Mesothelial cell of epicardium (in vitro differentiated cells): Measurements from ENCODE around the gene SEC14L2. TPM values are rescaled to one million over a fixed set of nuclear protein-coding genes. Genes with fewer than 3 reads are reported as not detected.
"Not testable (repeated sequence)": the region's sequence is repeated elsewhere in the genome, so short reads cannot be mapped to it uniquely, and the experiment has no call there.

Experiments used
- DNase-seq, 2 experiments: peaks; one replicate each; pipeline ENCODE4 v3.0.0; 2021; ENCODE audit warnings: low spot score in 2 of 2; ENCODE audit not compliant: unreplicated experiment in 2 of 2
- H3K27ac Mint-ChIP-seq: 2 replicates; pipeline ENCODE4 v1.8.0; 2021; ENCODE audit warnings: mixed read lengths
- H3K27me3 Mint-ChIP-seq: 2 replicates; pipeline ENCODE4 v1.8.0; 2021; ENCODE audit warnings: low read depth, mixed read lengths
- H3K36me3 Mint-ChIP-seq: 2 replicates; pipeline ENCODE4 v1.8.0; 2021; ENCODE audit warnings: mixed read lengths
- H3K4me1 Mint-ChIP-seq: 2 replicates; pipeline ENCODE4 v1.8.0; 2021; ENCODE audit warnings: mixed read lengths
- H3K4me3 Mint-ChIP-seq: 2 replicates; pipeline ENCODE4 v1.8.0; 2021; ENCODE audit warnings: mild to moderate bottlenecking, moderate library complexity, mixed read lengths
- H3K9me3 Mint-ChIP-seq: 2 replicates; pipeline ENCODE4 v1.8.0; 2021; ENCODE audit warnings: mixed read lengths
- total RNA-seq: library from RNA; stranded (reverse); gene quantifications from 3 replicates; pipeline ENCODE4 v1.2.1, GENCODE V29; 2021
- TF ChIP-seq, protein P1 (sequence below): fragments of 200-600 bp; sonication (generic); IDR thresholded peaks from one replicate; pipeline ENCODE4 v1.5.0; 2021; ENCODE audit warnings: antibody characterized with exemption; ENCODE audit not compliant: unreplicated experiment

SEC14L2 gene
- total RNA-seq, 1 donor from 2014 or later: 4.3 TPM

DNA sequence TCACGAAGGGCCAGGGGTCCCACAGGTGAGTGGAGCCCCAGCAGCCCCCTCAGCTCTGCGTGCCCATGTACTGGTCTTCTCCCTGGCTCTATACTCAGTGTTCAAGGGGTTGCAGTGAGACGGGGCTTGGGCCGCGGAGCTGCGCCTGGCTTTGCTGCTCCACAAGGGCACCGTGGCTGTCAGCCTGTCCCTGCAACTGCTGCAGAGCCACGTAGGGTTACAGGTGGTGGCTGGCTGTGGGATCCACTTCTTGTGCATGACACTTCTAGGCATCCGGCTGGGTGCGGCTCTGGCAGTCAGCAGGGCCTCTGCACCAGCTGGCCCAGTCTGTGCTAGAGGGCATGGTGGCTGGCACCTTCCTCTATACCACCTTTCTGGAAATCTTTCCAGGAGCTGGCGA is 43.0 kb downstream of the SEC14L2 start:
- no peak for DNase-seq
- H3K4me1 Mint-ChIP-seq: peaks cover 4% of the 10 kb centered on the region

DNA sequence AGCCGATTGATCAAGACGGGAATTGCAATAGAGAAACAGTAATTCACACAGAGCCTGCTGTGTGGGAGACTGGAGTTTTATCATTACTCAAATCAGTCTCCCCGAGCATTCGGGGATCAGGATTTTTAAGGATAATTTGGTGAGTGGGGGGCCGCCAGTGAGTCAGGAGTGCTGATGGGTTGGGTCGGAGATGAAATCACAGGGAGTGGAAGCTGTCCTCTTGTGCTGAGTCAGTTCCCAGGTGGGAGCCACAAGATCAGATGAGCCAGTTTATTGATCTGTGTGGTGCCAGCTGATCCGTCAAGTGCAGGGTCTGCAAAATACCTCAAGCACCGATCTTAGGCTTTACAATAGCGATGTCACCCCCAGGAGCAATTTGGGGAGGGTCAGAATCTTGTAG is 44.3 kb downstream of the SEC14L2 start:
- no peaks in the 10 kb centered on the region for H3K36me3 Mint-ChIP-seq
- TF ChIP-seq, protein P1, sequence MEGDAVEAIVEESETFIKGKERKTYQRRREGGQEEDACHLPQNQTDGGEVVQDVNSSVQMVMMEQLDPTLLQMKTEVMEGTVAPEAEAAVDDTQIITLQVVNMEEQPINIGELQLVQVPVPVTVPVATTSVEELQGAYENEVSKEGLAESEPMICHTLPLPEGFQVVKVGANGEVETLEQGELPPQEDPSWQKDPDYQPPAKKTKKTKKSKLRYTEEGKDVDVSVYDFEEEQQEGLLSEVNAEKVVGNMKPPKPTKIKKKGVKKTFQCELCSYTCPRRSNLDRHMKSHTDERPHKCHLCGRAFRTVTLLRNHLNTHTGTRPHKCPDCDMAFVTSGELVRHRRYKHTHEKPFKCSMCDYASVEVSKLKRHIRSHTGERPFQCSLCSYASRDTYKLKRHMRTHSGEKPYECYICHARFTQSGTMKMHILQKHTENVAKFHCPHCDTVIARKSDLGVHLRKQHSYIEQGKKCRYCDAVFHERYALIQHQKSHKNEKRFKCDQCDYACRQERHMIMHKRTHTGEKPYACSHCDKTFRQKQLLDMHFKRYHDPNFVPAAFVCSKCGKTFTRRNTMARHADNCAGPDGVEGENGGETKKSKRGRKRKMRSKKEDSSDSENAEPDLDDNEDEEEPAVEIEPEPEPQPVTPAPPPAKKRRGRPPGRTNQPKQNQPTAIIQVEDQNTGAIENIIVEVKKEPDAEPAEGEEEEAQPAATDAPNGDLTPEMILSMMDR: no peak
- peaks cover 9% of the 10 kb centered on the region for H3K4me1 Mint-ChIP-seq
- DNase-seq: no peak
- H3K27ac Mint-ChIP-seq: no peak overlapping the region
- no peak overlapping the region for H3K4me3 Mint-ChIP-seq
- H3K27me3 Mint-ChIP-seq: peaks cover 6% of the 10 kb centered on the region
- H3K9me3 Mint-ChIP-seq: no peaks in the 10 kb centered on the region

More for the DNA sequence above, 43.0 kb downstream of the SEC14L2 start:
- H3K4me3 Mint-ChIP-seq: no peak overlapping the region
- peaks cover 5% of the 10 kb centered on the region for H3K27me3 Mint-ChIP-seq
- H3K27ac Mint-ChIP-seq: no peak overlapping the region
- no peaks in the 10 kb centered on the region for H3K9me3 Mint-ChIP-seq
- TF ChIP-seq, protein P1: no peak
- no peaks in the 10 kb centered on the region for H3K36me3 Mint-ChIP-seq

DNA sequence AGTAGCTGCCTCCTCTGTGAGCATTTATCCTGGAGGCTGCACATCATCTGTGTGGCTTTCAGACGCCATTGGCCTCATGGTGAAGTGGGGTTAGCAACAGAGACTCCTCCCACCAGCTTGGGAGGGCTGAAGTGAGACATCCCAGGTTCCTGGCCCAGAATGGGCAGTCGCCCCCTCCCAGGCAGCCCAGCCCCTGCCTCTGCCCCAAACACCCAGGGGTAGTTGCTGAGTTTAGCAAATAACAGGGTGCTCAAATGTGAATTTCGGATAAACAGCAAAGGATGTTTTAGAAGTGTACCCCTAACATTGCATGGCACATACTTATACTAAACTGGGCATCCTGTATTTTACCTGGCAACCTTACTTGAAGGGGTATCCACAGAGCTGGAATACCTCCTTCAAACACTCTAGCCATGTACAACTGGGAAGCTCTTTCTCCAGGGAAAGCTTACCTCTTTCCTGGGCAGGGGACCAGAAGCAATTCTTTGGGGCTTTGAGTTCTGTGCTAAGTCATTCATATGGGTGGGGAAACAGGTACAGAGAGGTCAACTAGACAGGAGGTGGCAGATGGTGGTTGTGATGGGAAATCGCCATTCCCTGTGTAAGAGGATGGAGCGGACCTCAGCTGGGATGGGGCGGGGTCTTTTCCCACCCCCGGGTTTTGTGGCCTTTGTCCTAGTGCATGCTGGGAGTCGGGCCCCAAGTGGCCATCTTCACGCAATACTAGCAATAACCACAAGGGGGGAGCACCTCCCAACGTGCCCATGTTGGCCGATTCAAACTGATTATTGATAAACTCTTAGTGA is 48.0 kb downstream of the SEC14L2 start:
- peaks cover 9% of the 10 kb centered on the region for H3K4me1 Mint-ChIP-seq
- TF ChIP-seq, protein P1: peak; percentile 87
- H3K9me3 Mint-ChIP-seq: no peaks in the 10 kb centered on the region
- peak overlapping the region; percentile 26 for H3K4me3 Mint-ChIP-seq
- peaks cover 6% of the 10 kb centered on the region for H3K27me3 Mint-ChIP-seq
- DNase-seq: peak in 1 of 2 experiments; percentile 59
- no peaks in the 10 kb centered on the region for H3K36me3 Mint-ChIP-seq
- no peak overlapping the region for H3K27ac Mint-ChIP-seq

DNA sequence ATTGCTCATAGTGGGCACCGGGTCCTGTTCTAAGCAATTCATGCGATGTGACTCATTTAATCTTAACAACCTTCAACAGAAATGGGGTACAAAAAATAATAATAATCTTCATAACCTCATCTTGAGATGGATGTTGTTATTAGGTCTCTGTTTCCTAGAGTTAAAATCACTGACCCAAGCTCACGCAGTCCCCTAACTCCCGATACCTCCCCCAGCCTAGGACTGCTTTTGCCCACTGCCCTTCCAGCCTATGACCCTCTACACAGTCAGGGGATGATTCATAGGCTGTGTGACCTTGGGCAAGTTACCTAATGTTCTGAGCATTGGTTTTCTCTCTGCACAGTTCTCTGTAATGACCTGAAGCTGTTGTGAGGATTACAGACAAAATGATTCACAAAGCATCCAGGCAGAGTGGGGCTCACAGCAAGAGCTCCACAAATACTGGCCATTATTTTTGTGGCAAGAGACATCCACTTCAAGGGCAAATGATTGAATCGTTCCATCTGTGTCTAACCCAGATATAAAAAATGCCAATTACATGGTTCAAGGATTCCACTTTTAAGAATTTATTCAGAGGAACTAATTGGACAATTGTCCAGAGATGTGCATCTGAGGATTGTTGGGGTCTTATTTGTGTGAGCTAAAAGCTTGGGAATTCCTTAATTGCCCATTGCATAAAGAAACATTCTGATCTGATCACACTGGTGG is 48.8 kb downstream of the SEC14L2 start:
- no peaks in the 10 kb centered on the region for H3K9me3 Mint-ChIP-seq
- TF ChIP-seq, protein P1: peak; percentile 54

DNA sequence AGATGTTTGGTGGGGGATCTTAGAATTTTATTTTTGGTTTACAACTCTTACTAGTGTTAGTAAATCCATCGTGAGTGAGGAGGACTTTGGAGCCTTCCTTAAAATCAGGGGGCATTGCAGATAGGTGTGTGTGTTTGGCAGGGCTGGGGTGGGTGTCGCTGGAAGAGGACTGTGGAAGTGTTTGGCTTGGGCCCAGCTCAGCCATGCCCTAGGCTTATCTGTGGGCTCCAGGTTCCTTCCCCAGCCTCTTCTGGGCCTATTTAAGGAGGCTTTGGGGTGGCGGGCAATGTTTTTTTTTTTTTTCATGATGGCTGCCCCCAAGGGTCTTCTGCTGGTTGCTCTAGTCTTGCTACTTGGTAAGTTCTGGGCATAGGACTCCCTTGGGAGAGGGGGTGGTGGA is 50.8 kb downstream of the SEC14L2 start:
- no peaks in the 10 kb centered on the region for H3K36me3 Mint-ChIP-seq
- H3K4me3 Mint-ChIP-seq: no peak overlapping the region
- peaks cover 13% of the 10 kb centered on the region for H3K4me1 Mint-ChIP-seq
- H3K27ac Mint-ChIP-seq: no peak overlapping the region
- TF ChIP-seq, protein P1: no peak
- no peaks in the 10 kb centered on the region for H3K9me3 Mint-ChIP-seq
- no peak for DNase-seq
- peaks cover 7% of the 10 kb centered on the region for H3K27me3 Mint-ChIP-seq

More for the DNA sequence above, 48.8 kb downstream of the SEC14L2 start:
- Mint-ChIP-seq H3K4me3 (no peak overlapping the region), H3K36me3 (no peaks in the 10 kb centered on the region), H3K4me1 (peaks cover 9% of the 10 kb centered on the region), H3K27me3 (peaks cover 6% of the 10 kb centered on the region), H3K27ac (no peak overlapping the region)
- DNase-seq: no peak

DNA sequence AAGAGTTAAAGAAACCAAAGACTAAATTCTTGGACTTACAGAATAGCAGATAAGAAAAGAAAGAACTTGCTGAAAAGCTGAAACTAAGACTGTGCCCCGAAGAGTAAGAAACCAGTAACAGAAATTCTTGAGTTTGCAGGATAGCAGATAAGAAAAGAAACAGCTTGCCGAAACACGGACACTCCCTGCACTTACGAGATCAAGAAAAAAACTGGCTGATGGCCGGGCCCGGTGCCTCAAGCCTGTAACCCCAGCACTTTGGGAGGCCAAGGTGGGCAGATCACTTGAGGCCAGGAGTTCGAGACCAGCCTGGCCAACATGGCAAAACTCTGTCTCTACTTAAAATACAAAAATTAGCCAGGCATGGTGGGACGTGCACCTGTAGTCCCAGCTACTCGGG is 54.7 kb downstream of the SEC14L2 start:
- not testable (repeated sequence) for DNase-seq, H3K4me3 Mint-ChIP-seq, H3K27ac Mint-ChIP-seq, H3K9me3 Mint-ChIP-seq, H3K36me3 Mint-ChIP-seq, H3K4me1 Mint-ChIP-seq
- H3K27me3 Mint-ChIP-seq: peaks cover 10% of the 10 kb centered on the region
